ENCODE results near the gene A2M.

GRCh38 chr12:9113987-9114309, 1.8 kb downstream of the A2M start:
- TF ChIP-seq POLR2A (IDR thresholded peaks at IDR 0.05) (no peak), POLR2AphosphoS5 (IDR thresholded peaks at IDR 0.05) (no peak), CTCF (IDR thresholded peaks at IDR 0.05) (no peak)

Data from suprapubic skin (tissue), 4 donors.